PC-3 (cell line): ENCODE measurements around the gene GATA1. TPM values are rescaled to one million over a fixed set of nuclear protein-coding genes. Genes with fewer than 3 reads are reported as not detected.

ENCODE experiments used
- ATAC-seq: fragments of 200-7000 bp; cut with Tn5 transposase; 2 replicates; pipeline ENCODE4 v1.9.1; 2020; ENCODE audit warnings: mild to moderate bottlenecking, moderate library complexity
- BruUV-seq: library from RNA; stranded (reverse); fragments of 400-500 nt; replicated peaks from 2 replicates; lab custom pipeline; 2021; lab: Mats Ljungman, UMichigan
- CTCF ChIA-PET: fragments of 300-600 bp; sonication (Branson Sonifier 250); formaldehyde crosslinking; loops from one replicate; lab custom pipeline; 2022; ENCODE audit warnings: antibody characterized with exemption; lab: Charles Lee
- POLR2A ChIA-PET: fragments of 300-600 bp; sonication (Branson Sonifier 250); formaldehyde crosslinking; loops from one replicate; lab custom pipeline; 2022; ENCODE audit warnings: antibody characterized with exemption; ENCODE audit not compliant: unreplicated experiment; lab: Charles Lee
- DNase-seq: peaks from one replicate; pipeline ENCODE4 v3.0.0-alpha.2; 2015
- H2AFZ ChIP-seq: fragments of 300-600 bp; sonication (generic); 2 replicates; pipeline ENCODE4 v1.6.0; 2016; ENCODE audit warnings: antibody characterized with exemption, low read length
- H3F3A ChIP-seq: fragments of 300-600 bp; sonication (generic); one replicate; pipeline ENCODE4 v1.6.0; 2017; ENCODE audit warnings: antibody characterized with exemption, low read length, control low read depth, mild to moderate bottlenecking; ENCODE audit not compliant: unreplicated experiment
- H3K27ac ChIP-seq: fragments of 300-600 bp; sonication (generic); 2 replicates; pipeline ENCODE4 v1.5.1; 2016; ENCODE audit warnings: mild to moderate bottlenecking, low read length
- H3K27me3 ChIP-seq: fragments of 300-600 bp; sonication (generic); 2 replicates; pipeline ENCODE4 v1.6.1; 2016; ENCODE audit warnings: low read length, mixed read lengths
- H3K36me3 ChIP-seq: fragments of 300-600 bp; sonication (generic); 2 replicates; pipeline ENCODE4 v1.6.1; 2016; ENCODE audit warnings: low read depth, mixed run types, low read length, mixed read lengths
- H3K4me1 ChIP-seq: fragments of 300-600 bp; sonication (generic); 2 replicates; pipeline ENCODE4 v1.5.1; 2016; ENCODE audit warnings: low read length; ENCODE audit not compliant: insufficient read depth
- H3K4me2 ChIP-seq: fragments of 300-600 bp; sonication (generic); 2 replicates; pipeline ENCODE4 v1.6.0; 2016; ENCODE audit warnings: low read length
- H3K4me3 ChIP-seq: fragments of 300-600 bp; sonication (generic); 2 replicates; pipeline ENCODE4 v1.5.1; 2016; ENCODE audit warnings: mild to moderate bottlenecking, low read length, mixed read lengths
- H3K79me2 ChIP-seq: fragments of 300-600 bp; sonication (generic); 2 replicates; pipeline ENCODE4 v1.6.1; 2017; ENCODE audit warnings: low read length, mixed read lengths
- H3K9ac ChIP-seq: fragments of 300-600 bp; sonication (generic); 2 replicates; pipeline ENCODE4 v1.6.0; 2016; ENCODE audit warnings: mild to moderate bottlenecking, low read length
- H3K9me2 ChIP-seq: fragments of 300-600 bp; sonication (generic); replicated peaks from 2 replicates; pipeline ENCODE4 v1.6.1; 2016; ENCODE audit warnings: mixed run types, low read length, mixed read lengths
- H3K9me3 ChIP-seq: fragments of 300-600 bp; sonication (generic); 2 replicates; pipeline ENCODE4 v1.6.1; 2016; ENCODE audit warnings: low read length, mixed read lengths
- H4K20me1 ChIP-seq: fragments of 300-600 bp; sonication (generic); 2 replicates; pipeline ENCODE4 v1.6.1; 2016; ENCODE audit warnings: low read length, mixed read lengths
- CTCF ChIP-seq: fragments of 300-600 bp; sonication (generic); conservative IDR thresholded peaks from 2 replicates; pipeline ENCODE4 v1.5.1; 2017; ENCODE audit warnings: antibody characterized with exemption, low read depth, mild to moderate bottlenecking, low read length
- EZH2 ChIP-seq: fragments of 300-600 bp; sonication (generic); IDR thresholded peaks from one replicate; pipeline ENCODE4 v1.6.1; 2017; ENCODE audit warnings: antibody characterized with exemption, mild to moderate bottlenecking, low read length; ENCODE audit not compliant: unreplicated experiment
- EZH2phosphoT487 ChIP-seq: fragments of 300-600 bp; sonication (generic); IDR thresholded peaks from 2 replicates; pipeline ENCODE4 v1.6.1; 2018; ENCODE audit warnings: mild to moderate bottlenecking, antibody characterized with exemption, low read length, borderline replicate concordance
- intact Hi-C: fragments of 100-400 bp; cut with micrococcal nuclease; formaldehyde crosslinking; loops from 2 replicates; pipeline ENCODE4 v1.9.0; 2023
- total RNA-seq: library from RNA; depleted of rRNA; stranded (reverse); fragments of >200 nt; gene quantifications from 2 replicates; pipeline ENCODE4 v1.2.3, GENCODE V29; 2014

GATA1 gene
- total RNA-seq, 1 experiment from 2014 or later, result not detected

- no peaks in the 10 kb centered on the region for H3K36me3 ChIP-seq
- CTCF ChIA-PET, result no interaction called here
These were observed 40.7 kb downstream of the GATA1 start for GRCh38 chrX:48826876-48827653.

GRCh38 chrX:48827654-48827968, 41.2 kb downstream of the GATA1 start:
- no TSS peak for BruUV-seq
- intact Hi-C loops, result no loop called here

More at GRCh38 chrX:48826876-48827653, 40.7 kb downstream of the GATA1 start:
- no peak overlapping the region for H3K4me2 ChIP-seq
- POLR2A ChIA-PET, result no interaction called here
- no peaks in the 10 kb centered on the region for H3K9me2 ChIP-seq
- no peaks in the 10 kb centered on the region for H3K79me2 ChIP-seq
- no peak for DNase-seq
- no peaks in the 10 kb centered on the region for H3K4me1 ChIP-seq
- no peak overlapping the region for H3K4me3 ChIP-seq
- no peaks in the 10 kb centered on the region for H3K27me3 ChIP-seq
- no TSS peak for BruUV-seq
- H2AFZ ChIP-seq, result no peak overlapping the region
- intact Hi-C loops, result no loop called here
- H3K27ac ChIP-seq, result no peak overlapping the region
- ATAC-seq, result no peak
- TF ChIP-seq EZH2phosphoT487 (no peak), CTCF (no peak), EZH2 (no peak)
- no peaks in the 10 kb centered on the region for H3F3A ChIP-seq
- H3K9me3 ChIP-seq, result no peaks in the 10 kb centered on the region
- H4K20me1 ChIP-seq, result no peaks in the 10 kb centered on the region
- H3K9ac ChIP-seq, result no peak overlapping the region

More at GRCh38 chrX:48827654-48827968, 41.2 kb downstream of the GATA1 start:
- Histone ChIP-seq H3K79me2 (no peaks in the 10 kb centered on the region), H4K20me1 (no peaks in the 10 kb centered on the region), H3K4me1 (no peaks in the 10 kb centered on the region), H3K9me3 (no peaks in the 10 kb centered on the region), H3K27me3 (no peaks in the 10 kb centered on the region), H3K9ac (no peak overlapping the region), H3K4me3 (no peak overlapping the region), H3F3A (no peaks in the 10 kb centered on the region), H3K27ac (no peak overlapping the region), H3K9me2 (no peaks in the 10 kb centered on the region), H2AFZ (no peak overlapping the region), H3K36me3 (no peaks in the 10 kb centered on the region), H3K4me2 (no peak overlapping the region)
- ATAC-seq (no peak), DNase-seq (no peak)
- POLR2A ChIA-PET, result no interaction called here
- CTCF ChIA-PET, result no interaction called here
- TF ChIP-seq EZH2phosphoT487 (no peak), EZH2 (no peak), CTCF (no peak)
